Activated T-cell treated with anti-CD3 and anti-CD28 coated beads, Interleukin-2, amount 50 U/mL, for 72 hours (primary cell): Measurements from ENCODE around the gene ACSBG1. TPM values are rescaled to one million over a fixed set of nuclear protein-coding genes. Genes with fewer than 3 reads are reported as not detected.
"Not testable (repeated sequence)": the region's sequence is repeated elsewhere in the genome, so short reads cannot be mapped to it uniquely, and the experiment has no call there.

ENCODE experiments used
- ATAC-seq, 2 donors: fragments of 150-1000 bp; cut with Tn5 transposase; replicated peaks in 1 of 2; 2 replicates each; pipeline ENCODE4 v1.10.0; 2021; ENCODE audit warnings: moderate library complexity in 2 of 2, mild to moderate bottlenecking in 1 of 2
- DNase-seq, 2 donors: peaks; one replicate each; pipeline ENCODE4 v3.0.0; 2021 to 2022; ENCODE audit warnings: mixed read lengths in 1 of 2
- H3K27ac Mint-ChIP-seq: one replicate; pipeline ENCODE4 v1.8.0; 2022; ENCODE audit warnings: mild to moderate bottlenecking, moderate library complexity, mixed read lengths
- H3K27me3 Mint-ChIP-seq: one replicate; pipeline ENCODE4 v1.8.0; 2022; ENCODE audit warnings: low read depth, mixed read lengths
- H3K36me3 Mint-ChIP-seq, 2 donors: one replicate each; pipeline ENCODE4 v1.8.0; 2022; ENCODE audit warnings: mixed read lengths in 2 of 2, mild to moderate bottlenecking in 1 of 2; ENCODE audit not compliant: insufficient read depth in 2 of 2
- H3K4me1 Mint-ChIP-seq: one replicate; pipeline ENCODE4 v1.8.0; 2022; ENCODE audit warnings: low read depth, mixed read lengths
- H3K4me3 Mint-ChIP-seq, 2 donors: one replicate each; pipeline ENCODE4 v1.8.0; 2022; ENCODE audit warnings: mild to moderate bottlenecking in 2 of 2, mixed read lengths in 2 of 2, moderate library complexity in 2 of 2
- H3K9me3 Mint-ChIP-seq, 2 donors: one replicate each; pipeline ENCODE4 v1.8.0; 2022; ENCODE audit warnings: mixed read lengths in 2 of 2
- total RNA-seq, 2 donors: library from RNA; stranded (reverse); gene quantifications; one replicate each; pipeline ENCODE4 v1.2.3, GENCODE V29; 2022

The ACSBG1 gene
- total RNA-seq, 2 donors from 2014 or later: 0.32 TPM; not detected in 1

DNA sequence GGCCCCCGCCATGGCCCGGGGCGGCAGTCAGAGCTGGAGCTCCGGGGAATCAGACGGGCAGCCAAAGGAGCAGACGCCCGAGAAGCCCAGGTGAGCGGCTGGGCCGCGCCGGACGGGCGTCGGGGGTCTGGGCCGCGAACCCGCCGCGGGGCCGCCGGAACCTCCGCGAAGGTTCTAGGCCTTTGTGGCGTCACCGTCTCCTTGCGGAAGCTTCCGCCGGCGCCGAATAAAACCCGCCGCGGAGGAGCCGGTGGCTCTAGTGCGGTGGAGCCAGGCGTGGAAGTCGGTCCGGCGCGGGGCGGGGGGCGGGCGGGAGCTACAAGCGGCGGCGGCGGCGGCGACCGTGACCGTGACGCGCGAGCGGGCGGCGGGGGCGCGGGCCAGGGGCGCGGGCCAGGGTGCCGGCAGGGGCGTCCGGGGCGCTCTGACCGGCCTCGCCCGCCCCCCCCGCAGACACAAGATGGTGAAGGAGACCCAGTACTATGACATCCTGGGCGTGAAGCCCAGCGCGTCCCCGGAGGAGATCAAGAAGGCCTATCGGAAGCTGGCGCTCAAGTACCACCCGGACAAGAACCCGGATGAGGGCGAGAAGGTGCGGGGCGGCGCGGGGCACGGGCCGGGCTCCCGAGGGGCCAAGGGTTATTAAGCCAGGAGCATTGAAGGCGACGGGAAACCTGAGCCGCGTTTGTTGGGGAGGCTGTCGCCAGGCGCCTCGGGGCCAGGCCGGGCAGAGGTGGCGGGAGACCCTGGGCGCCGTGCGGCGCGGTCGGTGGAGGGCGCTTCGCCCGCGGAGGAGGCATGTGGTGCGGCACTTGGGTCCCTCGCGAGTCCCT, 30.2 kb upstream of the ACSBG1 start, which contains the start of gene DNAJA4:
Gene DNAJA4, plus strand, starts transcription at position 259 of the 833 bp plus-strand sequence. Its CDS starts 202 bp downstream, at position 461.
- H3K27ac Mint-ChIP-seq: peak within 1 kb of the TSS; percentile 94
- peaks cover 37% of the 10 kb centered on the region for H3K4me1 Mint-ChIP-seq
- peak within 1 kb of the TSS; percentile 81 to 95 for H3K4me3 Mint-ChIP-seq
- ATAC-seq (peak; percentile 76), DNase-seq (peak; percentile 64 to 69)
- H3K9me3 Mint-ChIP-seq: no peaks in the 10 kb centered on the region
- H3K27me3 Mint-ChIP-seq: no peaks in the 10 kb centered on the region
- H3K36me3 Mint-ChIP-seq: no peaks in the 10 kb centered on the region

DNA sequence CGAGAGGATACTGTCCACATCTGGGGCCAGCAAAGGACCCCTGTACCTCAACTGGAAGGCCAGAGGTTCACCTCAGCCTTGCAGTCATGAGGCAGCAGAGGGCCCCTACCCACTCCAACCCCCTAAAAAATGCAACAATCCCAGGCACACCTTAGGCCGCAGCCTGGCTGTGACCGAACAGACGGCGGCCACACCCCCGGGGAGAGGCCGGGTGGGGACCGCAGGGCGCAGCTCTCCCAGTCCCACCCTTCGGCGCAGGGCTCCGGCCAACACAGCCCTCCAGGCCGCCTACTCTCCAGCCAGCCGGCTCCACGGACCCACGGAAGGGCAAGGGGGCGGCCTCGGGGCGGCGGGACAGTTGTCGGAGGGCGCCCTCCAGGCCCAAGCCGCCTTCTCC, 29.5 kb upstream of the ACSBG1 start:
- Mint-ChIP-seq H3K27ac (no peak overlapping the region), H3K4me3 (peak overlapping the region; percentile 14 to 71), H3K9me3 (no peaks in the 10 kb centered on the region), H3K36me3 (no peaks in the 10 kb centered on the region), H3K27me3 (no peaks in the 10 kb centered on the region), H3K4me1 (peaks cover 36% of the 10 kb centered on the region)
- no peak for ATAC-seq
- DNase-seq: peak in 1 of 2 donors; percentile 5

GRCh38 chr15:78263351-78263781, 29.0 kb upstream of the ACSBG1 start:
- peaks cover 32% of the 10 kb centered on the region for H3K4me1 Mint-ChIP-seq
- H3K9me3 Mint-ChIP-seq: no peaks in the 10 kb centered on the region
- DNase-seq (peak in 1 of 2 donors; percentile 3), ATAC-seq (no peak)
- peak overlapping the region; percentile 12 for H3K27ac Mint-ChIP-seq
- H3K4me3 Mint-ChIP-seq: peak overlapping the region; percentile 27 to 71
- no peaks in the 10 kb centered on the region for H3K27me3 Mint-ChIP-seq
- H3K36me3 Mint-ChIP-seq: no peaks in the 10 kb centered on the region

DNA sequence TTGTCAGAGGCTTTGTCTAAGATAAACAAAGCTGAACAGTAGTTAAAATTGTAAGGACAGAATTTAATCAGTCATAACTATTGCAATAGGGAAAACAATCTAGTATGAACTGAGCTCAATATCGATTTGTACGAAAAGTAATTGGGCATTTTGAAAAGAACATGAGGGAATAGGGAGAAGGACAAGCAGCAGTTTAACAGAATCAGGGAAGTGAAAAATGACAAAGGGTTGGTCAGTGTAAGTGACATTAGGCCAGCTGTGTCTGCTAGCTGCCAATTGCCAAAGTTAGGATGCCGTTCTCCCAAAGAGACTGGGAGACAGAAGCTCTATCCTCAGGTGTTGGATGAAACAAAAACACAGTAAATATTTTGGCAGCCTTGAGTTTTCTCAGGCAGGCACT, 26.7 kb upstream of the ACSBG1 start:
- no peak overlapping the region for H3K4me3 Mint-ChIP-seq
- DNase-seq: no peak
- H3K36me3 Mint-ChIP-seq: no peaks in the 10 kb centered on the region
- no peak for ATAC-seq
- peaks cover 11% of the 10 kb centered on the region for H3K4me1 Mint-ChIP-seq
- no peak overlapping the region for H3K27ac Mint-ChIP-seq
- H3K9me3 Mint-ChIP-seq: no peaks in the 10 kb centered on the region
- no peaks in the 10 kb centered on the region for H3K27me3 Mint-ChIP-seq

DNA sequence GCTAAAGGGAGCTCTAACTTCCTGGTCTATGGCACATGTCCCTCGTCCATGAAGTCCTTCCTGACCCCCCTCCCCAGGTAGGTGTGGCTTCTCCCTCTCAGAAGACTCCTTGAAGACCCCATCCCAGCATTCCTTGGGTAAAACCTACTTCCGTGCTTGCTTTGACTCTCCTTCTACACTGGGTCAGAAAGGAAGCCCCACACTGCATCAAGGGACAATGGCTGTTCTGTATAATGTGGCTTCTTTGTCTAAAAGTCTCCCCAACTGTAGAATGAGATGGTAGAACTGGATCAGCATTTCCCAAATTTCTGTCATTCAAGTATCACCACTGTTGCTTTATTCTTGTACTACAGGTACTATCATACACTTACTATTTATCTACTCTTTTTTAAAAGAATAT, 26.1 kb upstream of the ACSBG1 start:
- H3K27me3 Mint-ChIP-seq: no peaks in the 10 kb centered on the region
- no peak overlapping the region for H3K4me3 Mint-ChIP-seq
- ATAC-seq: no peak
- no peak overlapping the region for H3K27ac Mint-ChIP-seq
- no peaks in the 10 kb centered on the region for H3K9me3 Mint-ChIP-seq
- H3K4me1 Mint-ChIP-seq: peaks cover 5% of the 10 kb centered on the region
- no peak for DNase-seq
- H3K36me3 Mint-ChIP-seq: no peaks in the 10 kb centered on the region

- Mint-ChIP-seq H3K9me3 (no peaks in the 10 kb centered on the region), H3K36me3 (no peaks in the 10 kb centered on the region), H3K4me3 (no peak overlapping the region), H3K27ac (no peak overlapping the region), H3K4me1 (no peaks in the 10 kb centered on the region), H3K27me3 (no peaks in the 10 kb centered on the region)
- ATAC-seq (no peak), DNase-seq (no peak)
Observed at GRCh38 chr15:78259232-78259631, 24.9 kb upstream of the ACSBG1 start.

- H3K27me3 Mint-ChIP-seq: no peaks in the 10 kb centered on the region
- H3K4me1 Mint-ChIP-seq: no peaks in the 10 kb centered on the region
- no peak overlapping the region for H3K27ac Mint-ChIP-seq
- no peaks in the 10 kb centered on the region for H3K9me3 Mint-ChIP-seq
- H3K4me3 Mint-ChIP-seq: no peak overlapping the region
- no peaks in the 10 kb centered on the region for H3K36me3 Mint-ChIP-seq
- ATAC-seq (no peak), DNase-seq (no peak)
Observed at GRCh38 chr15:78257681-78258080, 23.3 kb upstream of the ACSBG1 start.

DNA sequence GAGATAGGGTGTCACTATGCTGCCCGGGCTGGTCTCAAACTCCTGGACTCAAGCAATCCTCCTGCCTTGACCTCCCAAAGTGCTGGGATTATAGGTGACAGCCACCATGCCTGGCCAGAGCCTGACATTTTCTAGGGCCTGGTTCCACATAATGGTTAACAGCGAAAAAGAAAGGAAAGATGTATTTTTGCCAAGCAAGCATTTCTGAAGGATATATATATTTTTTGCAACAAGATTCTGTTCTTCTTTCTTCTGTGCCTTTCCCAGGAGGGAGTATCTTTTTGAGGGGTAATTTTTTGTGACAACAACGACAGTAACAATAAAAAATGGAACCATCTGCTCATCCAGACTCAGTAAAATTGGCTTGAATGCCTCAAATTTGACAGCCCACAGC, 21.7 kb upstream of the ACSBG1 start:
- H3K27me3 Mint-ChIP-seq: peaks cover 6% of the 10 kb centered on the region
- H3K4me3 Mint-ChIP-seq: no peak overlapping the region
- H3K36me3 Mint-ChIP-seq: no peaks in the 10 kb centered on the region
- H3K27ac Mint-ChIP-seq: no peak overlapping the region
- ATAC-seq: no peak
- H3K4me1 Mint-ChIP-seq: no peaks in the 10 kb centered on the region
- no peaks in the 10 kb centered on the region for H3K9me3 Mint-ChIP-seq
- DNase-seq: no peak

- no peaks in the 10 kb centered on the region for H3K36me3 Mint-ChIP-seq
- ATAC-seq (no peak), DNase-seq (no peak)
- H3K9me3 Mint-ChIP-seq: no peaks in the 10 kb centered on the region
- H3K27me3 Mint-ChIP-seq: peaks cover 6% of the 10 kb centered on the region
- H3K27ac Mint-ChIP-seq: no peak overlapping the region
- H3K4me3 Mint-ChIP-seq: no peak overlapping the region
- H3K4me1 Mint-ChIP-seq: no peaks in the 10 kb centered on the region
Observed at GRCh38 chr15:78255421-78256043, 21.2 kb upstream of the ACSBG1 start.

DNA sequence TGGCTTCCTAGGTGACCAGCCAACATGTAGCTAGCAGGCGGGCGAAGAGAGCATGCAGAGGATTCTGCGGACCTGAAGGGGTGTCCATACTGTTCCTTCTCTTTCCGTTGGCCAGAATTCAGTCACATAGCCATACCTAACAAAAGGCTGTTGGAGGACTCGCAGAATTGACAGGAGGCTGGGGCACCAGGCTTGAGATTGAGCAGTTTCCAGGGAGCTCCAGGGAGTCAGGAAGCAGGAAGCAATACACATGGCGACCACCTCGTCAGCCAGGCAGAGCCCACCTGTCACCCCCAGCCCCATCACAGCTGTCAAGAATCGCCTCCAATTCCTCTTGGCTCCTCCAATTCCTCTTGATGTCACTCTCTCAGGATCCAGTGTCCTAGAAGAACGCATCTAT, 16.8 kb upstream of the ACSBG1 start:
- H3K4me1 Mint-ChIP-seq: no peaks in the 10 kb centered on the region
- H3K4me3 Mint-ChIP-seq: no peak overlapping the region
- no peak overlapping the region for H3K27ac Mint-ChIP-seq
- ATAC-seq: no peak
- H3K36me3 Mint-ChIP-seq: no peaks in the 10 kb centered on the region
- no peak for DNase-seq
- H3K9me3 Mint-ChIP-seq: no peaks in the 10 kb centered on the region
- peaks cover 6% of the 10 kb centered on the region for H3K27me3 Mint-ChIP-seq

GRCh38 chr15:78249131-78249530, 14.8 kb upstream of the ACSBG1 start:
- Mint-ChIP-seq H3K27me3 (peaks cover 6% of the 10 kb centered on the region), H3K4me1 (no peaks in the 10 kb centered on the region), H3K36me3 (no peaks in the 10 kb centered on the region), H3K4me3 (no peak overlapping the region), H3K9me3 (no peaks in the 10 kb centered on the region), H3K27ac (no peak overlapping the region)
- no peak for ATAC-seq
- DNase-seq: no peak

GRCh38 chr15:78247911-78248310, 13.5 kb upstream of the ACSBG1 start:
- Mint-ChIP-seq H3K27ac (no peak overlapping the region), H3K36me3 (no peaks in the 10 kb centered on the region), H3K4me3 (no peak overlapping the region), H3K4me1 (no peaks in the 10 kb centered on the region), H3K27me3 (peaks cover 6% of the 10 kb centered on the region), H3K9me3 (no peaks in the 10 kb centered on the region)
- ATAC-seq (no peak), DNase-seq (no peak)

DNA sequence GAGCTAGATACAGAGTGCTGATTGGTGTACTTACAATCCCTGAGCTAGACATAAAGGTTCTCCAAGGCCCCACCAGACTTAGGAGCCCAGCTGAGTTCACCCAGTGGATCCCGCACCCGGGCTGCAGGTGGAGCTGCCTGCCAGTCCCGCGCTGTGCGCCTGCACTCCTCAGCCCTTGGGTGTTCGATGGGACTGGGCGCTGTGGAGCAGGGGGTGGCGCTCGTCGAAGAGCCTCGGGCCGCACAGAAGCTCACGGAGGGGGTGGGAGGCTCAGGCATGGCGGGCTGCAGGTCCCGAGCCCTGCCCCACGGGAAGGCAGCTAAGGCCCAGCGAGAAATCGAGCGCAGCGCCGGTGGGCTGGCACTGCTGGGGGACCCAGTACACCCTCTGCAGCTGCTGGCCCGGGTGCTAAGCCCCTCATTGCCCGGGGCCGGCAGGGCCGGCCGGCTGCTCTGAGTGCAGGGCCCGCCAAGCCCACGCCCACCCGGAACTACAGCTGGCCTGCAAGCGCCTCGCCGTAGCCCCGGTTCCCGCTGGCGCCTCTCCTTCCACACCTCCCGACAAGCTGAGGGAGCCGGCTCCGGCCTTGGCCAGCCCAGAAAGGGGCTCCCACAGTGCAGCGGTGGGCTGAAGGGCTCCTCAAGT, 11.7 kb upstream of the ACSBG1 start:
- ATAC-seq, H3K4me1 Mint-ChIP-seq, H3K4me3 Mint-ChIP-seq, H3K27ac Mint-ChIP-seq, DNase-seq, H3K27me3 Mint-ChIP-seq, H3K36me3 Mint-ChIP-seq, H3K9me3 Mint-ChIP-seq: not testable (repeated sequence)
